Suppressor macrophage (primary cell): ENCODE data around the gene ADGRB3.
"Not testable (repeated sequence)": the region's sequence is repeated elsewhere in the genome, so short reads cannot be mapped to it uniquely, and the experiment has no call there.

Experiments used
- DNase-seq, 4 experiments: peaks; one replicate each; pipeline ENCODE4 v3.0.0-alpha.2; 2020 to 2022

The ADGRB3 gene

GRCh38 chr6:69044534-69044933, 409.5 kb downstream of the ADGRB3 start:
- no peak for DNase-seq

GRCh38 chr6:69059413-69059812, 424.3 kb downstream of the ADGRB3 start:
- no peak for DNase-seq

GRCh38 chr6:69061066-69061465, 426.0 kb downstream of the ADGRB3 start:
- DNase-seq, result no peak

GRCh38 chr6:69063401-69063800, 428.3 kb downstream of the ADGRB3 start:
- DNase-seq, result no peak

- no peak for DNase-seq
Observed at GRCh38 chr6:69064226-69064625, 429.1 kb downstream of the ADGRB3 start.

- no peak for DNase-seq
Observed at GRCh38 chr6:69069881-69070280, 434.8 kb downstream of the ADGRB3 start.

GRCh38 chr6:69072796-69073195, 437.7 kb downstream of the ADGRB3 start:
- no peak for DNase-seq

GRCh38 chr6:69084746-69085335, 449.8 kb downstream of the ADGRB3 start:
- no peak for DNase-seq

- no peak for DNase-seq
Observed at GRCh38 chr6:69086689-69087088, 451.6 kb downstream of the ADGRB3 start.

- DNase-seq, result no peak
Observed at GRCh38 chr6:69089539-69089938, 454.5 kb downstream of the ADGRB3 start.

GRCh38 chr6:69090132-69090531, 455.1 kb downstream of the ADGRB3 start:
- DNase-seq, result no peak

- no peak for DNase-seq
Observed at GRCh38 chr6:69096681-69097080, 461.6 kb downstream of the ADGRB3 start.

GRCh38 chr6:69097948-69098347, 462.9 kb downstream of the ADGRB3 start:
- DNase-seq, result no peak

GRCh38 chr6:69098910-69099309, 463.8 kb downstream of the ADGRB3 start:
- no peak for DNase-seq

- DNase-seq, result no peak
Observed at GRCh38 chr6:69100772-69101171, 465.7 kb downstream of the ADGRB3 start.

- DNase-seq, result no peak
Observed at GRCh38 chr6:69102416-69102815, 467.3 kb downstream of the ADGRB3 start.

GRCh38 chr6:69105288-69105687, 470.2 kb downstream of the ADGRB3 start:
- DNase-seq, result no peak

GRCh38 chr6:69106511-69106910, 471.4 kb downstream of the ADGRB3 start:
- DNase-seq, result no peak

GRCh38 chr6:69111301-69111700, 476.2 kb downstream of the ADGRB3 start:
- DNase-seq, result no peak

GRCh38 chr6:69116658-69117057, 481.6 kb downstream of the ADGRB3 start:
- DNase-seq, result no peak

GRCh38 chr6:69121461-69122406, 486.7 kb downstream of the ADGRB3 start:
- not testable (repeated sequence) for DNase-seq

GRCh38 chr6:69122407-69122773, 487.3 kb downstream of the ADGRB3 start:
- DNase-seq, result no peak

GRCh38 chr6:69128411-69128810, 493.3 kb downstream of the ADGRB3 start:
- DNase-seq, result no peak

GRCh38 chr6:69129046-69129445, 494.0 kb downstream of the ADGRB3 start:
- no peak for DNase-seq
